Effector memory CD4-positive, alpha-beta T cell (primary cell): ENCODE results near the gene EPHB6.

Source experiments
- DNase-seq, 3 donors: peaks; one replicate each; pipeline ENCODE4 v3.0.0-alpha.2; 2020
- H3K27ac ChIP-seq: 2 replicates; pipeline ENCODE4 v1.7.0; 2013; ENCODE audit warnings: mild to moderate bottlenecking, low read length, moderate library complexity; ENCODE audit not compliant: insufficient read depth, poor library complexity, severe bottlenecking
- H3K27me3 ChIP-seq: replicated peaks from 2 replicates; pipeline ENCODE4 v1.7.0; 2013; ENCODE audit warnings: mild to moderate bottlenecking, low read length; ENCODE audit not compliant: insufficient read depth, control insufficient read depth, poor library complexity, severe bottlenecking
- H3K36me3 ChIP-seq: 2 replicates; pipeline ENCODE4 v1.7.0; 2013; ENCODE audit warnings: mild to moderate bottlenecking, low read length, moderate library complexity; ENCODE audit not compliant: control insufficient read depth, insufficient read depth
- H3K4me1 ChIP-seq: 2 replicates; pipeline ENCODE4 v1.7.0; 2013; ENCODE audit warnings: low read length, mild to moderate bottlenecking; ENCODE audit not compliant: control insufficient read depth, insufficient read depth, poor library complexity, severe bottlenecking
- H3K4me3 ChIP-seq: 2 replicates; pipeline ENCODE4 v1.7.0; 2013; ENCODE audit warnings: low read length, low read depth, mild to moderate bottlenecking; ENCODE audit not compliant: insufficient read depth, poor library complexity, severe bottlenecking
- H3K9me3 ChIP-seq: 2 replicates; pipeline ENCODE4 v1.7.0; 2013; ENCODE audit warnings: mild to moderate bottlenecking, low read length, moderate library complexity; ENCODE audit not compliant: control insufficient read depth

Gene EPHB6

DNA sequence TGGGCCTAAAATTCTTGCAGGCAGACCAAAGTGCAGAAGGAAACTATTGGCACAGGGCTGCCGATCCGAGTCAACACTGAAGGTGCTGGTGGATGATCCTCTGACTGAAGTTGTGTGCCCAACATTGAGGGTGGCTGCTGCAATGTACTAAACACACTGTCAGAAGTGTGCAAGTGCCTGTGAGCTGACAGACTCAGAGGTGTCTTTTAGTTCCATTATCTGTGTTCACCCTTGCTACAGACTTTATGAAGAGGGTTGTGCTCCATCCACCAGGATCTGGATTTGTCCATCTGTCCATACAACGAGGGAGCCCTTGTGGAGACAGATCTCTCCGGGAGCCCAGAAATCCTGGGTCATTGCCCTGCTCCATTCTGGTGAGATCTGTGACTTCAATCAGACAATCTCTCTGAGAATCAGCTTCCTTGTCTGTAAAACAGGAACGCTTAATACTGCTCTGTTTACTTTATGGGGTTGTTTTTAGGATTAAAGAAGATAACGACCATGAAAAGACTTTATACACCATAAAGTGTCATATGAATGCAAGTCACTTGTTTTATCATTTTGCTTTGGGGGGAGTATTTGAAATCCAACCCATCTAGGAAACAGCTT, 40.2 kb downstream of the EPHB6 start:
- H3K4me1 ChIP-seq, result no peaks in the 10 kb centered on the region
- DNase-seq, result no peak
- H3K27me3 ChIP-seq, result no peaks in the 10 kb centered on the region
- no peak overlapping the region for H3K27ac ChIP-seq
- H3K9me3 ChIP-seq, result no peaks in the 10 kb centered on the region
- no peaks in the 10 kb centered on the region for H3K36me3 ChIP-seq
- H3K4me3 ChIP-seq, result no peak overlapping the region

DNA sequence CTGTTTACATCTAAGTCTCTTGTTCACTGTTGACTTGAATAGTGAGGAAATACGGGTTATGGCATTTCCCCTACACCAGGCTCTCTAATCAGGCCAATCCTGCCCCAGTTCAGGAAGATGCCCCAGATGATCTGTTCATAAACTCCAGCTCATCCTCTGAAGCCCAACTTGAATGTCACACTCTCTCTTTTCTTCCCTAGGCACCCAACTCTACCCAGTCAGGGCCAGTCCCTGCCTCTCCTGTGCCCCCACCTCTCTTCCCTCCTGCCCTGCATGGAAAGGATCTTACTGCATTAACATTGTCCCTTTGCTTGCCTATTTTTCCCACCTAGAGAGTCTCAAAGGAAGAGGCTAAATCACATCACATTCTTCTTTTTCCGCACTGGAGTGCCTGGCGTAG, 41.3 kb downstream of the EPHB6 start:
- Histone ChIP-seq H3K4me1 (no peaks in the 10 kb centered on the region), H3K27ac (no peak overlapping the region), H3K27me3 (no peaks in the 10 kb centered on the region), H3K4me3 (no peak overlapping the region), H3K36me3 (no peaks in the 10 kb centered on the region), H3K9me3 (no peaks in the 10 kb centered on the region)
- no peak for DNase-seq

DNA sequence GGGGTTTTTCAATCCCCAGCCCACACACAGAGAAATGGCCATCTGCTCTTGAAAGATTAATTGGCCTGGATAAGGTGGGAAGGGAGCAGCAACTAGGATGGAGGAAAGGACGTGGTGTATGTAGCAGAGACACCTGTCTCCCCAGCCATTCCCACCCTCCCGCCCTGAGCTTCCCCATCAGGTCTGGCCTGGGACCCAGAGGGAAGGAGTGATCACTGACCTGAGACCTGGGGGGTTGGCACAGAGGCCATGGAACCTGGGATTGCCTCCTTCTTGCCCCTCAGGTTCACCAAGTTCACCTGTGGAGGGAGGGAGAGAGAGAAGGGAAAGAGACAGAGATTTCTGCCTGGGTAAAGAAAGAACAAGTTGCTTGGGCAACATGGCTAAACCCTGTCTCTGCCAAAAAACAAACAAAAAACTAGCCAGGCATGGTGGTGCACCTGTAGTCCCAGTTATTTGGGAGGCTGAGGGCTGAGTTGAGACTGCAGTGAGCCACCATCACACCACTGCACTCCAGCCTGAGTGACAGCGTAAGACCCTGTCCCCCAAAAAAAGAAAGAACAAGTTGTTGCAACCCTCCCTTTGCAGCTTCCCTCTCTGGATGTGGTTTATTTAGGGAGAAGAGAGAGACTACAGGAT, 42.0 kb downstream of the EPHB6 start:
- H3K27me3 ChIP-seq, result no peaks in the 10 kb centered on the region
- H3K4me1 ChIP-seq, result no peaks in the 10 kb centered on the region
- H3K4me3 ChIP-seq, result no peak overlapping the region
- H3K27ac ChIP-seq, result no peak overlapping the region
- no peaks in the 10 kb centered on the region for H3K36me3 ChIP-seq
- no peaks in the 10 kb centered on the region for H3K9me3 ChIP-seq
- no peak for DNase-seq

DNA sequence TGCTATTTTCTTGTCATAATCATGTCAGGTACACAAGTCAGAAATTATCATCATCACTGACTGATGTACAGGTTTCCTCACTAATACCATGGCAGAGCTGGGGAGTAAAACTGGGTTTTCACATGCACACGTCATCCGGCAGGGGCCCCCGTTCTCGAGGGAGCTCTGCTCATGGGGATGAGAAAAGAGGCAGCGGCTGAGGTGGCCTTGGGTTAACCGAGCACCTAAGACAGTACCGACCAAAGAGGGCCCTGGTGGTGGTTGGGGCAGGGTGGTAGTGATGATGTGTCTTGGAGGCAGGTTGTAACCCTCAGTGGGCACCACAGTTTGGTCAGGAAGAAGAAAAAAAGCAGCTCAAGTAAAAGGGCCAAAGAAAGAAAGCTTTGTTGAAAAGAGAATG, 42.8 kb downstream of the EPHB6 start:
- no peaks in the 10 kb centered on the region for H3K4me1 ChIP-seq
- no peaks in the 10 kb centered on the region for H3K36me3 ChIP-seq
- no peak overlapping the region for H3K4me3 ChIP-seq
- no peaks in the 10 kb centered on the region for H3K27me3 ChIP-seq
- H3K9me3 ChIP-seq, result no peaks in the 10 kb centered on the region
- H3K27ac ChIP-seq, result no peak overlapping the region
- DNase-seq, result no peak

DNA sequence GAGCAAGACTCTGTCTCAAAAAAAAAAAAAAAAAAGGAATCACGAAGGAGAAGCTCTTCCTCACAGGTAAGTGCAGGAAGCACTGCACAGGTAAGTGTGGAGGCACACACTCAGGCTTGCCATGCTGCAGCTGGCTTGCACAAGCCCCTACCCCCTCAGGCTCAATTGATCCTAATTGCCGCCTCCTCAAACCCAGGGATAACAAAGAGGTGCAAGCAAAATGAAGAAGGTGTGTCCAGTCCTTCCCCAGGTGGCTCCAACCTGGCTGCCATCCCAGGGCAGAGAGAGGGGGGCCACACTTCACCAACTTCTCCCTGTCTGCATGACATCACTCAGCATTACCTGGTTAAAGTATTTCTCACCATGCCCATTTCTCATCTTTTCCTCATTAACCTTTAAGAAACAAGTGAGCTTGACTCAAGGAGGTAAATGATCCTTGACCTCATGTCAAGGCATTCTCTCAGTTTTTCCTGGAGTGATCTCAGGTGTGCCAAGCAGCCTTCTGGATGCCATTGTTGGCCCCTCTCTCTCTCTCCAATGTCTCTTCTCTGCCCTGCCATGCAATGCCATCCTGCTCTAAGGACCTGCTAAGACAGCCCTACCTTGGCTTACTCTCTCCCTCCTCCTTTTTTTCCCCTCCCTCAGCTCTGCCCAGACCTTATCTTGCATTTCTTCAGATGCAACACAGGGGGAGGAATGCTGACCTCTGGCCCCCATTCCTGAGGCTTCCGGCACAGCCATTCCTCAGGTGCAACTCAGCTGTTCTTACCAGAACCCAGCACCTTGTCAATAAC, 43.7 kb downstream of the EPHB6 start:
- H3K4me1 ChIP-seq, result no peaks in the 10 kb centered on the region
- H3K27me3 ChIP-seq, result no peaks in the 10 kb centered on the region
- no peaks in the 10 kb centered on the region for H3K9me3 ChIP-seq
- no peak overlapping the region for H3K4me3 ChIP-seq
- no peak overlapping the region for H3K27ac ChIP-seq
- H3K36me3 ChIP-seq, result no peaks in the 10 kb centered on the region
- no peak for DNase-seq

DNA sequence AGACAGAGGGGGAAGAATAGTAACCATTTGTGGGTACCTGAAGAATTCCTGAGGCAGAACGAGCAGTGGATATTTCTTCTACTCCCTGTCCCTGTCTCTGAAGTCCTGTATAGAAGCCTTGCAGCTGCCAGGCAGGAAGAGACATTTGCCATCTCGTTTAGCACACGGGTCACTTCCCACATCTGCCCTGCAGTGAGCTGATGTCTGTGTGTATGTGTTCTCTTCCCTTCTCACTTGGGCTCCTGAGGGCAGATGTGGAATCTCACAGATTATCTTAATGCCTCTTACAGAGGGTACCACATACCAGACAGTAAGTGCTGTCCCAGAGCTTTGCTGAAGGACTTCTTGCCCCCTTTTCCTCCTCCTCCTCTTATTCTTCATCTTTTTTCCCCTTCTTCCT, 44.8 kb downstream of the EPHB6 start:
- H3K4me3 ChIP-seq, result no peak overlapping the region
- H3K27ac ChIP-seq, result no peak overlapping the region
- DNase-seq, result no peak
- no peaks in the 10 kb centered on the region for H3K4me1 ChIP-seq
- H3K9me3 ChIP-seq, result no peaks in the 10 kb centered on the region
- no peaks in the 10 kb centered on the region for H3K27me3 ChIP-seq
- H3K36me3 ChIP-seq, result no peaks in the 10 kb centered on the region

DNA sequence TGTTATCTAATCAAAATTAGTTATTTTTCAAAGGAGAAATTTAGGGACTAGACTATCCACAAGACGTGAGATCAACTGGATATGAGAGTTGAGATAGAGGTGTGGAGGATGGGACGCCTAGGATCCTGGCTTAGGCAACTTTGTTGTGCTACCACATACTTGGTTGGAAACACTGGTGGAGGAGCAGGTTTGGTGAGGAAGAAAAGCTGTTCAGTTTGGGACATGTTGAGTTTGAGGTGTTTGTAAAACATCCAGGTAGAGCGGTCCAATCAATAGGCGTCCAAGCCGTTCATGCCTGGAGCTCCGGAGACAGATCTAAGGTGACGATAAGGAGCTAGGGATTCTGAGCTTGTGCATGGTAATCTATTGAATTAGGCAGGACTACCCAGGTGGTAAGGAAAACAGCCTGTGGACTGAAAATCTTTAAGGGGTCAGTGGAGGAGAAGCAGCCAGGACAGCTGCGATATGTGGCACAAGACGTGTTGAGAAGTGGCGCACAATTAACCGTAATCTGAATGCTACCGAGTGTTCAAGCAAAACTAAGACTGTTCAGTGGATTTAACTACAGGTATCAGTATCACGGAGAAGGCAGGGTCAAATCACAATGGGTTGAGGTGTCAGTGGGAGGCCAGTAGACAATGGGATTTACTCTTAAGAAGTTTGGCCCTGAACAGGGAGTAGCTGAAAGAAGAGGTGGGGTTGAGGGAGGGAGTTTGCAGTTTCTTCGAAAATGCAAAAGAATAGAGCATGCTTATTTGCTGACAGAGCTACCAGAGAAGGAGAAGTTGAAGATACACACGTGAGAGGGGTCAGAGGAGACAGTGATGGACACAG, 46.8 kb downstream of the EPHB6 start:
- no peak overlapping the region for H3K4me3 ChIP-seq
- no peak for DNase-seq
- H3K27ac ChIP-seq, result no peak overlapping the region
- H3K9me3 ChIP-seq, result no peaks in the 10 kb centered on the region
- no peaks in the 10 kb centered on the region for H3K4me1 ChIP-seq
- H3K36me3 ChIP-seq, result no peaks in the 10 kb centered on the region
- H3K27me3 ChIP-seq, result no peaks in the 10 kb centered on the region

DNA sequence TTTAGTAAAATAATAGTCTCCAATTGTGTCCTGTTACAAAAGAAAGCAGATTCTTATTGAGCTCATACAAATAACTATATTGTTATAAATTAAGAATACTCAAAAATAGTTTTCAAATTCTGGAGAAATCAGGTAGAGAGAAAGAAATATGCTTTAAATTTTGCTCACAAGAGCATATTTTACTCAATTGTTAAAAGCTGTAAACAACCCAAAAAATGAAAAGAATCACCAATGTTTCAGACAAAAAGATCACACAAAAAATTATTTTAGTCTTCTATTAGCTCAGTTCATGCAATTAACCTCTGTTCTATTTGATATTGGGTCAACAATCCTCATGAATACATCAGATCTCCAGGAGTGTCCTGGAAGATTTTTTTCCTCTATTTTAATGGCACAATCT, 49.3 kb downstream of the EPHB6 start:
- Histone ChIP-seq H3K4me3 (no peak overlapping the region), H3K4me1 (no peaks in the 10 kb centered on the region), H3K27ac (no peak overlapping the region), H3K36me3 (no peaks in the 10 kb centered on the region), H3K9me3 (no peaks in the 10 kb centered on the region), H3K27me3 (no peaks in the 10 kb centered on the region)
- DNase-seq, result no peak

DNA sequence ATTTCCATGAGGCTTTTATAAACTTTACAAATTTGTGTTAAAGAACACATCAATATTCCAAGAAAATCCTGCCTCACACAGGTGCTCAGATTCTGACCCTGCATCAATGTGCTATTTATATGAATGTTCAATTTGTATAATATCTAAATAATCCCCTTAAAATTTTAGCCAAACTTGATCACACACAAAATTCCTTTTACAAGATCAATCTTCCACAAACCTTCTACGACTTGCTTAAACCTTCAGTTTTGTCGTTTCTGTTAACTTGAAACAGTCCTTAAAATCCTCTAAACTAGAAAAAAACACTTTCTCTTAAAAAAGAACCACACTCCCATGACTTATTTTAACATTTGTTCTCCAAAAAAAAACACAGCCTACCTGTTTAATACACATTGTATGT, 50.9 kb downstream of the EPHB6 start:
- no peak for DNase-seq
- Histone ChIP-seq H3K9me3 (no peaks in the 10 kb centered on the region), H3K4me3 (no peak overlapping the region), H3K27ac (no peak overlapping the region), H3K36me3 (no peaks in the 10 kb centered on the region), H3K4me1 (no peaks in the 10 kb centered on the region), H3K27me3 (no peaks in the 10 kb centered on the region)
